Medulla oblongata (tissue), 1 donor: ENCODE measurements around the gene PTPN12.
"Not testable (repeated sequence)": the region's sequence is repeated elsewhere in the genome, so short reads cannot be mapped to it uniquely, and the experiment has no call there.

ENCODE experiments used
- DNase-seq: peaks from one replicate; pipeline ENCODE4 v3.0.0-alpha.2; 2015; ENCODE audit errors: extremely low spot score

The PTPN12 gene

DNA sequence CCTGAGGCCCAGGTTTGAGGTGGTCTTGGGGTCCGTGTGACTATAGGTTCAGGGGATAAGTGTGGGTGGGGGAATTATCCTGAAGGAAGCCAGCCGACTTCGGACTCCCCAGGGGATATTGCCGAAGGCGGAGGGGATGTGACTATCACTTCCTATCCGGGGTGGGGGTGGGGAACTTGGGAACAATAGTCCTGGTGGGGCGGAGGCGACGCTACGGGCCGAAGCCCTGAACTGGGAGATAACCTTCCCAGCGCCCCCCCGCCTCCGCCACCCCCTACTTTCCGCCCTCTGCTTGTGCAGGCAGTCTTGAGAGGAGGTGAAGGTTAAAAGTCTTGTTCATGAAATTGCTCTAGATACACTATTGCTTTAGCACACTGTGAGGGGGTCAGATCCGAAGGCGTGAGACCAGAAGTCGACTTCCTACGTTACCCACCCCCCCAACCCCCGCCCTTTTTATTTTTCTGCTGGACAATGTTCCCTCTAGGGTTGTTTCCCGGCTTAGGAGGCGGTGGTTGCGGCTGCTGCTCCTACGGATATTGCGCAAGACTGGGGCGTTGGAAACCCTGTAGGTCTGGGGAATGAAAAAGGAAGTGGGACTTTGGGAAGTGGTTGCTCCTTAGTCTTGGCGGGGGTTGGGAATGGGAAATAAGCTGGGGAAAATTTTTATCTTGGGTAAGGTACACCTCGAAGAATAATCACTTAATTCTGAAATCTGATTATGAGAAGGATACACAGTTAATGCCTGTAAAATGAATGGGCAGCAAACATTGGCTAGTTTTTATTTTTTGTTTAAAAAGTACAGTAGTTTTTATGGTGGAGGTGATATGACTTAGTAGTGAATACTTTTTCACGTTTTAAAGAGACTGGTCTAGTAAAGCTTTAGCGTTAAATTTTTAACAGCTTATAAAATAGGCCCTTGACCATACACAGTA is 1.5 kb downstream of the PTPN12 start:
- peak; percentile 78 for DNase-seq

DNA sequence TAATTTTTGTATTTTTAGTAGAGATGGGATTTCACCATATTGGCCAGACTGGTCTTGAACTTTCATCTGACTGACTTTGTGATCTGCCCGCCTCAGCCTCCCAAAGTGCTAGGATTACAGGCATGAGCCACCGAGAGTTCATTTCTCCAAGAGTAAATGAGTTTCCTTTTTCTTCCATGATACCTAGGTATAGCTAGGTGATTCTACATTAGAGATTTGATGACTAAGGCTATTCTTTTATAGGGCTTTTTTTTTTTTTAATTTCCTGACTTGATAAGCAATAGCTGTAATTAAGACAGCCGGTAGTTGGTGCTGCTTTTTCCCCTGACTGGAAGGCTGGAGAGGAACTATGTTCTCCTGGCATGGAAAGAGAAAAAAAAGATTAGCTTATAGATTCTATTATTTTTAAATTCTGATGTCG is 3.3 kb downstream of the PTPN12 start:
- no peak for DNase-seq

GRCh38 chr7:77540993-77541392 is 3.9 kb downstream of the PTPN12 start:
- DNase-seq: not testable (repeated sequence)

DNA sequence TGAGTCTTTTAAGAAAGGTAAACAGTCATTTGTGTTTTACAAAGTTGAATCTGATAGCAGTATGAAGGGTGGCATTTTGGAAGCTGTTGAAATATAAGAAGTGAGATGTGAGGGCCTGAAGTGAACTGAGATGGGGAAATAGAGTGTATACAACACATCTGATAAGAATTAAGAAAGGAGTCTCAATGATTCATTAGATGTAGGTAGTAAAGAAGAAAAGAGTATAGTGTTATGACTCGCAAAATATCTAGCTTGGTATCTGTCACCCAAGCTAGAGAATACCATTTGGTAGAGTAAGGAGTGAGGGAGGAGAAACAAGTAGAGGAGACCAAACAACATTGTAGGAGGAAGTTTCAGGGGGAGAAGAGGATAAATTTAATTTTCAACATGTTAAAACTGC is 5.3 kb downstream of the PTPN12 start:
- no peak for DNase-seq

GRCh38 chr7:77542895-77543294 is 5.8 kb downstream of the PTPN12 start:
- DNase-seq: no peak

DNA sequence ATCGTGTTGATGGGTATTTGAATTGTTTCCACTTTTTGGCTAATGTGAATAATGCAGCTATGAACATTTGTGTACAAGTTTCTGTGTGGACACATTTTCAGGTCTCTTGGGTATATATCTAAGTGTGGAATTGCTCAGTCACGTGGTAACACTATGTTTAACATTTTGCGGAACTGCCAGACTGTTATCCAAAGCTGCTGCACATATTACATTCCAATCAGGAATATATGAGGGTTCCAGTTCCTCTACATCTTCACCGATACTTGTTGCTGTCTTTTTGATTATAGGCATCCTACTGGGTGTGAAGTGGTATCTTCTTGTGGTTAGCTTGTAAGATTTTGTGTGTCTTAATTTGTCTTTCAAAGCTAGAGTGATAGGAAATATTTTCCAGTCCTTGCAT is 6.8 kb downstream of the PTPN12 start:
- no peak for DNase-seq

DNA sequence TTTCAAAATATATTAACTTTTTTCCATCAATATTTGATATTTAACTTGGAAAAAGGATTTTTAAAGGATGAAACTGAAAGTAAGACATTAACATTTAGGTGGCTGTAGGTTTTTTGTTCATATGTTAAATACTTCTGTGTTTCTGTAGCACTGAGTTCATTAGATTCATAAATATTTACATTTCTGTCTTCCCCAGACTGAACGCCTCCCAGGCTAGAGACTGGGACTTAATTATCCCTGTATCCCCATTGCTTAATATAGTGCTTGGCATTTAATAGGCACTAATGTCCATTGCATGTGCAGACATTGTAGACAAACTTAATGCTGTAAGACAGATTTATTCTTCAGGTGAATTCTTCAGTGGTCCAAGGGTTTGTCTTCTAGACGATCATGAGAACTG is 7.4 kb downstream of the PTPN12 start:
- no peak for DNase-seq

DNA sequence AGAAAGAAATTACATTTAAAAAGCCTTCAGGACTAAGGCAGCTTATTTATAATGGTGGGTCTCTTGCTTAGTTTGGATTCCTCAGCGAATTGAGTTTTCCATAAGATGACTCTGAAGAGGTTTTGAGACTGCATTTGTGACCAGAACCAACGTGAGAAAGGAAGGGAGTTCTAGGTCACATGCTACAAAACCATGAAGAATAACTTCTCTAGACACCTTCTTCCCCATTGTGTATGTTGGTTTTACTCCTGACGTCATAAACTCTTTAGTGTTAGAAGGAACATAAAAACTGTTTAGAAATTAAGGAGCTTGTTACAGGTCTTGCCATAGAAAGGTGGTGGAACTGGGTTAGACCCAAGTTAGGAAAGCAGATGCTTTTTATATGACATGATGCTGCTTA is 11.1 kb downstream of the PTPN12 start:
- peak; percentile 37 for DNase-seq

GRCh38 chr7:77549106-77549870 is 12.2 kb downstream of the PTPN12 start:
- DNase-seq: no peak

DNA sequence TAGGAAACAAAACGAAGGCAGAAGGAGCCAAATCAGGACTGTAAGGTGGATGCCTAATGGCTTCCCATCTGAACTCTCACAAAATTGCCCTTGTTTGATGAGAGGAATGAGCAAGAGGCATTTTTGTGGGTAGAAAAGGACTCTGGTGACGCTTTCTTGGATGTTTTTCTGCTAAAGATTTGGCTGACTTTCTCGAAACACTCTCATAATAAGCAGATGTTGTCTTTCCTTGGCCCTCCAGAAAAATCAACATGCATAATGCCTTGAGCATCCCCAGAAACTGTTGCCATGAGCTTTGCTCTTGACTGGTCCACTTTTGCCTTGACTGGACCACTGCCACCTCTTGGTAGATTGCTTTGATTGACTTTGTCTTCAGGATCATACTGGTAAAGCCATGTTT is 13.5 kb downstream of the PTPN12 start:
- DNase-seq: no peak

DNA sequence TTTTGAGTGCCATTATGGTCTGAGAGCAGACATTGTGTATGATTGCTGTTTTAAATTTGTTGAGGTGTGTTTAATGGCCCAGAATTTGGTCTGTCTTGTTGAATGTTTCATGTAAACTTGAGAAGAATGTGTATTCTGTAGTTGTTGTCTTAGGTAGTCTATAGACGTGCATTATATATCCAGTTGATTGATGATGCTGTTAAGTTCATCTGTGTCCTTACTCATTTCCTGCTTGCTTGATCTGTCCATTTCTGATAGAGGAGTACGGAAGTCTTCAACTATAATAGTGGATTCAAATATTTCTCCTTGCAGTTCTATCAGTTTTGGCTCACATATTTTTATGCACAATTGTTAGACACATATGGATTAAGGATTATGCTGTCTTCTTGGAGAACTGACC is 16.0 kb downstream of the PTPN12 start:
- no peak for DNase-seq

- DNase-seq: no peak
These were observed 21.3 kb downstream of the PTPN12 start for GRCh38 chr7:77558284-77558967.

DNA sequence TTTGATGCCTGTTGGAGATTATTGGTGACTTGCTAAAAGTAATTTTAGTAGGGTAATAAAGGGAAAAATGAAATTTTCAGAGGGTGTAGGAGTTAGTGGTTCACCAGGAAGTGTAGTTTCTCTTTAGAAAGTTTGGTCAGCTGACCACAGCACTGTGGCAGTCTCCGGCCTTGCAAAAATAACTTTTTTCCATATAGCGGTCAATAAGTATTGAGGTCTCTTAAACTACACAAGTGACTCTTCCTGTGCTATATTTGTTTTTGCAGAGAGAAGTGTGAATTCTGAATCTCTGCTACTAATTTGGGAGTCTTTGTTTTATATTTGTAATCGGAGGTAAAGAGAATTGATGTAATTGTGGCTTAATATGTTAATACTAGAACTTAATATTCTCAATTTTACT is 24.3 kb downstream of the PTPN12 start:
- no peak for DNase-seq

DNA sequence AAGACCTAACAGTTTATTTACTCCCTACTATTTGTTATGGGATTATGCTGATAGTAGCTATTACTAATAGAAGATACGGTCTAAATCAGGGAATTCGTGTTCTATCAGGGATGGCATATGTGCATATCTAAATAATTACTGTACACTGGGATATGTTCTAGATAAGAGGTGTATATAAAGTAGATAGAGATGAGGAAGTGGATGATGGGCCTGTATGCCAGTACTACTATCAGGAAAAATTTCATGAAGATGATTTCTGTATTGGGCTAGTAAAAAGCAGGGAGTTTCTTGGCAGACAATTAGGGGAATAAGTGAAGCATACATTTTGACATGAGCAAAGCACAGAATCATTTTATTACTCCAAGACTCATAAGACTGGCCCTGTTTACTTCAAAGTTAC is 26.2 kb downstream of the PTPN12 start:
- no peak for DNase-seq

DNA sequence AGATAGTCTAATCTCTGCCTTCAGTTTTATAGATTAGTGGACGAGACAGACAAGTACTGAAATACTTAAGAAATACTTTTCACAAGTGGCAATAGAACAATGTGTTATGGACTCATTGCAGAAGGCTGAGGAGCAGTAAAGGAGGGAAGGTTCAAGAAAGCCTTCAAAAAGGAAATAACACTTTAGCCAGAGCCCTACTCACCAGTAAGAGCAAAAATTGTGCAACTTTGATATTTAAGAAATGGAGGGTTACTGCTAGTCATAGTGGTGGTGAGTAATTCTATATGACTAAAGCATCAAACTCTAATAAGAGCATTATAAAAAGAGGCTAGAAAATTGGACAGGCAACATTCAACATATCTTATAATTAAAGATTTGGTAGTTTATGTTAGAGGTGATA is 28.8 kb downstream of the PTPN12 start:
- no peak for DNase-seq

- no peak for DNase-seq
These were observed 29.3 kb downstream of the PTPN12 start for GRCh38 chr7:77566421-77566820.

DNA sequence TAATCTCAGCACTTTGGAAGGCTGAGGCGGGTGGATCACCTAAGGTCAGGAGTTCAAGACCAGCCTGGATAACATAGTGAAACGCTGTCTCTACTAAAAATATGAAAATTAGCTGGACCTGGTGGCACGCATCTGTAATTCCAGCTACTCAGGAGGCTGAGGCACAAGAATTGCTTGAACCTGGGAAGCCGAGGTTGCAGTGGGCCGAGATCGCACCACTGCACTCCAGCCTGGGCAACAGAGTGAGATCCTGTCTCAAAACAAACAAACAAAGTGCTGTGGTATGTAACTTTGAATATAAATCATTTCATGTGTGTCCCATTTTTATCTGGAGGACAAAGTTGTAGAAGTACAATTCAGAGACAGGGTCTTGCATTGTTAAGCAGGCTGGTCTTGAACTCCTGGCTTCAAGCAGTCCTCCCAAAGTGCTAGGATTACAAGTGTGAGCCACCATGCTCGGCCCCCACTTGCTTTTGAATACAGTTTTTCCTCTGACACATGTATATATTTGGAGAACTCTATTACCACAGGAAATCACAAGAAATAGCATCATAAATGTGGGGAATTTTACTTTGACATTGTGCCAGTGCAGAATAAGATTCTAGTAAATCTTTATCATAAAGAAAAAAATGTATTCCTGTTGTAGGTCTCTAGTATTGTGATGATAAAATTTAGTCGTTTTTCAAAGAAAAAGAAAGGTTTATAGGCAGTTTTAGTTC is 32.6 kb downstream of the PTPN12 start:
- DNase-seq: no peak

GRCh38 chr7:77570330-77571011 is 33.4 kb downstream of the PTPN12 start:
- DNase-seq: peak; percentile 75

DNA sequence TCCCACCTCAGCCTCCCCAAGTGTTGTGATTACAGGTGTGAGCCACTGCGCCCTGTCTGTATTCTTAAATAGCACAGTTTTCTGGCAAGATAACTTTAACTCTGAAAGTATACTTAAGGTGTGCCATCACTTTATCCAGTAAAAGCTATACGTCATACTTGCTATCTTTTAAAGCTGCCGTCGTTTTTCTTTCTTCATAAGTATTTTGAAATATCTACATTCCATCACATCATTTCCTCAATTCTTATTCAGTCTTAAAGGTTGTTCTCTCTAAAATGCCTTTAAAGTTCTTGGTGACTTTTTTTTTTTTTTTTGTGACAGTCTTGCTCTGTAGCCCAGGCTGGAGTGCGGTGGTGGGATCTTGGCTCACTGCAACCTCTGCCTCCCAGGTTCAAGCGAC is 34.7 kb downstream of the PTPN12 start:
- DNase-seq: no peak

DNA sequence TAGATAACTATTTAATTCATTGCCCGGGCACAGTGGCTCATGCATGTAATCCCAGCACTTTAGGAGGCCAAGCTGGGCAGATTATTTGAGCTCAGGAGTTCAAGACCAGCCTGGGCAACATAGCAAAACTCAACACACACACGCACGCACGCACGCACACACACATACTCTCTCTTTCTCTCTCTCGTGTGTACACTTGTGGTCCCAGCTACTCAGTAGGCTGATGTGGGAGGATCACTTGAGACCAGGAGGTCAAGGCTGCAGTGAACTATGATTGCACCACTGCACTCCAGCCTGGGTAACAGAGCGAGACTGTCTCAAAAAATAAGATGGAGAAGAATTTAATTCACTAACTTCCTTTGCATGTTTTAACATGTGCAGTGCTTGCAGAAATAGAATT is 38.1 kb downstream of the PTPN12 start:
- DNase-seq: no peak

- DNase-seq: no peak
These were observed 39.8 kb downstream of the PTPN12 start for GRCh38 chr7:77576856-77577255.
